A549 (cell line): Measurements from ENCODE around the gene MBNL2.

Experiments used
- EP300 ChIP-seq, 2 experiments: fragments of >200 bp; sonication (Bioruptor Twin); formaldehyde crosslinking; IDR thresholded peaks; 2 replicates in 1 of 2; 3 replicates in 1 of 2; pipeline ENCODE4 v1.6.1; 2016 to 2017
- POLR2A ChIP-seq: IDR thresholded peaks from 2 replicates; pipeline ENCODE4 v1.6.1; 2012; ENCODE audit warnings: mild to moderate bottlenecking, low read length
- ZC3H11A ChIP-seq: fragments of 450-650 bp; IDR thresholded peaks from 2 replicates; pipeline ENCODE4 v1.6.1; 2014; ENCODE audit warnings: antibody characterized with exemption, mild to moderate bottlenecking

DNA sequence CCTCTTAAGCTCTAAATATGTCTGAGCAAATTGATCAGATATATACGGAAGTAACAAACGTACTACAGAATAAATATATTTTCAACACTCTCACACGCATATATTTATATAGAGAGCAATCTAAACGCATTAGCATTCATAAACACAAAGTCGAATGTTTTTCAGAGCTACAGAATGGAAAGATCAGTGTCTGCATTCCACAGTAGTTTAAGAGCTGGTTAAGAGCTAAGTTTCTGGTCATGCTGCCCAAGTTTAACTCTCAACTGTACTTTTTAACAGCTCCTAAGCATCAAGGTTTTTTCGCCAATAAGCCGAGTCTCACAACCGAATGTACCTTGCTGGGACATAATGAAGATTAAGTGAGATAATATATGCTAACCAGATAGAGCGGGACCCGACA lies 175.1 kb downstream of the MBNL2 start:
- TF ChIP-seq POLR2A (no peak), ZC3H11A (no peak), EP300 (IDR thresholded peaks at IDR 0.05) (no peak)
